HEK293T (cell line): ENCODE results near the gene NDUFS3.
A peak's percentile ranks its signal among the peaks of the same experiment; 100 is the strongest.

Experiments used
- CTCF ChIA-PET: fragments of 350-600 bp; formaldehyde crosslinking; extraction: SDS; loops from one replicate; lab custom pipeline; 2021; ENCODE audit warnings: antibody characterized with exemption, inconsistent platforms; lab: Yijun Ruan, JAX
- POLR2A ChIA-PET: fragments of 350-600 bp; formaldehyde crosslinking; extraction: SDS; loops from one replicate; lab custom pipeline; 2020; ENCODE audit warnings: antibody characterized with exemption, inconsistent platforms; lab: Yijun Ruan, JAX
- DNase-seq: peaks from one replicate; pipeline ENCODE4 v3.0.0; 2012; ENCODE audit warnings: mixed read lengths; ENCODE audit errors: extremely low spot score
- ARNT ChIP-seq: fragments of 450-650 bp; IDR thresholded peaks from 2 replicates; pipeline ENCODE4 v1.6.1; 2017; ENCODE audit warnings: mild to moderate bottlenecking
- BHLHE40 ChIP-seq: fragments of 450-650 bp; IDR thresholded peaks from 2 replicates; pipeline ENCODE4 v1.6.1; 2016; ENCODE audit warnings: mild to moderate bottlenecking, moderate library complexity, borderline replicate concordance
- CTBP1 ChIP-seq: fragments of 450-650 bp; IDR thresholded peaks from 2 replicates; pipeline ENCODE4 v1.6.1; 2016; ENCODE audit warnings: borderline replicate concordance
- ELF4 ChIP-seq: fragments of 450-650 bp; IDR thresholded peaks from 2 replicates; pipeline ENCODE4 v1.6.1; 2017; ENCODE audit warnings: antibody characterized with exemption
- FOXA1 ChIP-seq: fragments of 450-650 bp; IDR thresholded peaks from 2 replicates; pipeline ENCODE4 v1.6.1; 2016; ENCODE audit warnings: mild to moderate bottlenecking
- FOXK2 ChIP-seq: fragments of 450-650 bp; IDR thresholded peaks from 2 replicates; pipeline ENCODE4 v1.6.1; 2016; ENCODE audit warnings: mild to moderate bottlenecking
- FOXM1 ChIP-seq: fragments of 450-650 bp; IDR thresholded peaks from 2 replicates; pipeline ENCODE4 v1.6.1; 2017; ENCODE audit warnings: mild to moderate bottlenecking, borderline replicate concordance
- HDGF ChIP-seq: fragments of 450-650 bp; IDR thresholded peaks from 2 replicates; pipeline ENCODE4 v1.6.1; 2017; ENCODE audit warnings: antibody characterized with exemption, borderline replicate concordance
- LEF1 ChIP-seq: fragments of 450-650 bp; IDR thresholded peaks from 2 replicates; pipeline ENCODE4 v1.6.1; 2017; ENCODE audit warnings: mild to moderate bottlenecking, borderline replicate concordance
- NFRKB ChIP-seq: fragments of 450-650 bp; IDR thresholded peaks from 2 replicates; pipeline ENCODE4 v1.6.1; 2016; ENCODE audit warnings: mild to moderate bottlenecking, moderate library complexity
- SP1 ChIP-seq: fragments of 450-650 bp; IDR thresholded peaks from 2 replicates; pipeline ENCODE4 v1.6.1; 2017
- SUZ12 ChIP-seq: fragments of 450-650 bp; IDR thresholded peaks from 2 replicates; pipeline ENCODE4 v1.6.1; 2016; ENCODE audit warnings: mild to moderate bottlenecking
- TARDBP ChIP-seq: fragments of 450-650 bp; IDR thresholded peaks from 2 replicates; pipeline ENCODE4 v1.6.1; 2016
- ZNF384 ChIP-seq: fragments of 450-650 bp; IDR thresholded peaks from 2 replicates; pipeline ENCODE4 v1.6.1; 2016
- TF ChIP-seq, protein P1 (sequence below): fragments of 450-650 bp; IDR thresholded peaks from 2 replicates; pipeline ENCODE4 v1.6.1; 2016

Gene NDUFS3

DNA sequence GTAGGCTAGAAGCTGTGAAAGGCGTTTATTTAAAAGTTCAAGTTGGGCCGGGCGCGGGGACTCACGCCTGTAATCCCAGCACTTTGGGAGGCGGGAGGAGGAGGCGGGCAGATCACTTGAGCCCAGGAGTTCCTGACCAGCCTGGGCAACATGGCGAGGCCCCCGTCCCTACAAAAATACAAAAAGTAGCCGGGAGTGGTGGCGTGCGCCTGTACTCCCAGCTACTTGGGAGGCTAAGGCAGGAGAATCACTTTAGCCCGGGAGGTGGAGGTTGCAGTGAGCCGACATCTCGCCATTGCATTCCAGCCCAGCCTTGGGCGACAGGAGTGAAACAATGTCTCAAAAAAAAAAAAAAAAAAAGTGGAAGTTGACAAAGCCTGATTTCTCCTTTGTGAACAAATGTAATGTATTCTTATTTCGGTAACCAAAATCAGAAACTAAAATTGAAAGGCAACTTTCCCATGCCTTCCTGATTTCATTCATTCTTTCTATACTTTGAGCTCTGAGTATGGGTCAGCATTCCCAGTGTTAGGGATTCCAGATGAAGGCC lies 12.7 kb upstream of the NDUFS3 start:
- TF ChIP-seq CTBP1 = no peak
- TF ChIP-seq TARDBP = no peak
- TF ChIP-seq ZNF384 = peak; percentile 72
- TF ChIP-seq HDGF = no peak
- CTCF ChIA-PET = interaction anchor here (0.9 to 1.0 kb wide), 3 partner anchors 13 to 51 kb away, joined by 3 to 4 read pairs (median 4); no protein-coding TSS in a partner anchor
- no peak for DNase-seq
- POLR2A ChIA-PET = interaction anchor here (2.2 to 3.3 kb wide), 3 partner anchors 11 to 14 kb away, joined by 7 to 20 read pairs (median 18); partner anchors contain the start of genes CELF1, KBTBD4 and NDUFS3

DNA sequence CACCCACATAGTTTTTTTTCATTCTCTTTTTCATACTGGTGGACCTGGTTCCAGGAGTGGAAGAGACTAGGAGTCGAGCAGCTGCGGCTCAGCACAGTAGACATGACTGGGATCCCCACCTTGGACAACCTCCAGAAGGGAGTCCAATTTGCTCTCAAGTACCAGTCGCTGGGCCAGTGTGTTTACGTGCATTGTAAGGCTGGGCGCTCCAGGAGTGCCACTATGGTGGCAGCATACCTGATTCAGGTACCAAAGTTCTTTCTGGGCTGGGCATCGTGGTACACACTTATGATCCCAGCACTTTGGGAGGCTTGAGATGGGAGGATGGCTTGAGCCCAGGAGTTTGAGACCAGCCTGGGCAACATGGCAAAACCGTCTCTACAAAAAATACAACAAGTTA lies 9.2 kb upstream of the NDUFS3 start:
- ChIA-PET CTCF (no interaction called here), POLR2A (interaction anchor here (1.5 kb wide), 1 partner anchor 9 kb away, joined by 4 read pairs; the partner anchor contains the start of genes KBTBD4 and NDUFS3)
- TF ChIP-seq CTBP1 = no peak
- no peak for TF ChIP-seq HDGF
- no peak for TF ChIP-seq FOXM1
- no peak for TF ChIP-seq ZNF384
- no peak for TF ChIP-seq ARNT
- no peak for DNase-seq

DNA sequence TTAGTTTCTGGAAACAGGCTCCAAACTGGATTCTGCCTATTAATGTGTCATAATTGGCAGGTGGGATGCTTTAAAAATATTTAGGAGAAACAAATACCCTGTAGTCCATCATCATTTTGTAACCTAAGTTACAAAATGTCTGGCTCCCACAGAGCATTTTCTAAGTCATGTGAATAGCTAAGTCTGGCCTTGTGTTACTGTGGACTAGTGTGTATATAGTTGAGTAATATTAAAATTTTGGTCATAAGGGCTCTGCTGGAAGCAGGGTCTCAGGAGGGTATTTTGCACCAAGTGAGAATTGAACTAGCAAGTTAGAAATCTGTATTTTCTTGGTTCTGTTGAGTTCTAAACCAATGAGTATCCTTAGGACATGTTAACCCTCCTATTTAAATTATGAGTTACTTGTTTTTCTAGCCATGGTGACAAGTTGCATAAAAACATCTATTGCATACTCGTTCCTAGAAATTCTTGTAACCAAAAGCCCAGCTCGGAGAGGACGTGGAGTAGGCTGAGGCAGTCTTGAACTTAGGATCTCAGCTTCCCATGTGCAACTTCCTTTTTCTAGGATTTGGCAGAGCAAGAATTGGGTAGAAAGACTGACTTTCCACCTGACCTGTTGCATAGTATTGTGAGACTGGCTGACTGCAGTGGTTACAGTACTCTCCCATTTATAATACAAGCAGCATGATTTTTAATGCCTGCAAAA lies 8.1 kb upstream of the NDUFS3 start:
- DNase-seq = no peak
- ChIA-PET POLR2A (no interaction called here), CTCF (no interaction called here)

DNA sequence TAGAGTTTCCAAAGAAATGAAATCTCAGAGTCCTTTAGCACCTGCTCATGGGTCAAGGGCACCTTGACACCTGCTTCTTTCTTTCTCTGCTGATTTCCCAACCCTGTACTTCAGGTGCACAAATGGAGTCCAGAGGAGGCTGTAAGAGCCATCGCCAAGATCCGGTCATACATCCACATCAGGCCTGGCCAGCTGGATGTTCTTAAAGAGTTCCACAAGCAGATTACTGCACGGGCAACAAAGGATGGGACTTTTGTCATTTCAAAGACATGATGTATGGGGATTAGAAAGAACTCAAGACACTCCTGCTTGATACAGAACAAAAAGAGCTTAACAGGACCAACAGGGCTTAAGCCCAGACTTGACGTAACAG lies 7.5 kb upstream of the NDUFS3 start:
- no peak for TF ChIP-seq HDGF
- TF ChIP-seq BHLHE40 = no peak
- TF ChIP-seq NFRKB = no peak
- no peak for TF ChIP-seq LEF1
- TF ChIP-seq FOXA1 = no peak
- TF ChIP-seq ZNF384 = no peak
- TF ChIP-seq ELF4 = no peak
- ChIA-PET CTCF (no interaction called here), POLR2A (no interaction called here)
- DNase-seq = no peak

More for the DNA sequence above, 8.1 kb upstream of the NDUFS3 start:
- TF ChIP-seq SUZ12 (no peak), NFRKB (no peak), CTBP1 (no peak), ARNT (no peak), TARDBP (no peak)

DNA sequence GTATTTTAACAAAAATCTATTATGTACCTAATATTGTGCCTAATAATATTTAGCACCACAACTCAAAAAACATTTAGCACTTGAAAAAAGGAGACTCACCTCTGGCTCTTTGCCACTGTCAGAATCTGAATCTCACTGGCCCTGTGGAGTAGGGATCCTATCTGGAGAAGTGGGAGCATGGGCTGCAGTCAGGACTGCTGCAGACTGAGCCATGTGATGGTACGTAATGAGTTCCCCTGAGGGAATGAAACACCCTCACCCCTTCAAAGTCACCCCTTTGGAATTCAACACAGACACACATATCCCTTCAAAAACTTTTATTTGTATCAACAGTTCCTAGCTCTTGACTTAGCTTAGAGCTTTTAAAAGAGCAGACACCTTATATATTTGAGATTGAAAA lies 7.0 kb upstream of the NDUFS3 start:
- DNase-seq = no peak
- POLR2A ChIA-PET = no interaction called here
- CTCF ChIA-PET = no interaction called here
- TF ChIP-seq ELF4 = no peak
- TF ChIP-seq ARNT = no peak
- no peak for TF ChIP-seq FOXA1
- TF ChIP-seq HDGF = no peak

DNA sequence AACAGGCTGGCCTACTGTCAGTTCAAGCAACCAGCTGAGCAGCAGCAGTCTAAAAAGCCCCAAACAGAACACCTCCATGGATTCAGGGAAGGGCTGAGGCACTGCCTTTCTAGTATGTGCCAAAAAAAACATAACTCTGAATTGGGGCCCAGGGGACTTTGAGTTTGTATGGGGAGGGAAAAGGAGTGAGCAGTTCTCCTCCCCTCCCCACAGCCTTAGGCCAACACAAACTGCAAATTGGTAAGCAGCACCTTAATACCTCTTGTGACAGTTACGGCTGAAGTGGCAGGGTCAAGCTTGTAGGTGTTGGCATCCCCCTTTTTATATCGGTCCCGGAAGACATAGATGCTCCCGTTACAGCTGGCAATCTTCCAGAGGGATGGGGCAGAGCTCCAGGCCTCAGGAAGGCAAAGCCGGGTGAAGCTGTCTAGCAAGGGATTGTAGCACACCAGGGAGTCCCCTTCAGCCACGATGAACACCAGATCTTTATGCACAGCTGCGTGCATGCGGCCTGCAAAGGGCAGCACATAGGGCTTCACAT lies 6.1 kb upstream of the NDUFS3 start:
- POLR2A ChIA-PET = no interaction called here
- DNase-seq = no peak
- TF ChIP-seq BHLHE40 = no peak
- no peak for TF ChIP-seq FOXA1
- no peak for TF ChIP-seq ELF4
- TF ChIP-seq FOXK2 = no peak
- TF ChIP-seq, protein P1, sequence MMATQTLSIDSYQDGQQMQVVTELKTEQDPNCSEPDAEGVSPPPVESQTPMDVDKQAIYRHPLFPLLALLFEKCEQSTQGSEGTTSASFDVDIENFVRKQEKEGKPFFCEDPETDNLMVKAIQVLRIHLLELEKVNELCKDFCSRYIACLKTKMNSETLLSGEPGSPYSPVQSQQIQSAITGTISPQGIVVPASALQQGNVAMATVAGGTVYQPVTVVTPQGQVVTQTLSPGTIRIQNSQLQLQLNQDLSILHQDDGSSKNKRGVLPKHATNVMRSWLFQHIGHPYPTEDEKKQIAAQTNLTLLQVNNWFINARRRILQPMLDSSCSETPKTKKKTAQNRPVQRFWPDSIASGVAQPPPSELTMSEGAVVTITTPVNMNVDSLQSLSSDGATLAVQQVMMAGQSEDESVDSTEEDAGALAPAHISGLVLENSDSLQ = no peak
- no peak for TF ChIP-seq LEF1
- TF ChIP-seq SP1 = no peak
- no peak for TF ChIP-seq TARDBP
- TF ChIP-seq ARNT = no peak
- TF ChIP-seq HDGF = no peak
- no peak for TF ChIP-seq FOXM1
- CTCF ChIA-PET = no interaction called here

DNA sequence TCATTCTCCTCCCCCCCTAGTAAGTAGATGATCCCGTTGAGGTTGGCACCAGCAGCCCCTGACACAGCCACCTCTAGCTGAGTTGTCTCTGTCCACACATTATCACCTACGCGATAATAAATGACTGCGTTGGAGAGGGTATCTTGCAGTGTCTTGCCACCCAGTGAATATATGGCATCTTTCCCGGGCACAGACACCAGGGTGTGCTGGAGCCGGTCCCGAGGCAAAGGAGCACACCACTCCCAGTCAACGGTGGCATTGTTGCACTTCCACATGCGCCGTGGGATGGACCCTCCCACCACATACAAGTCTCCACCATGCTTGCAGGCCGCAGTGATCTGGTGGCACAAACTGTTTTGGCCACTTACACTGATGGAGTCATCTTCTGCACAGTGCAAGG lies 5.6 kb upstream of the NDUFS3 start:
- POLR2A ChIA-PET = interaction anchor here (1.2 kb wide), 1 partner anchor 8 kb away, joined by 8 read pairs; the partner anchor contains the start of gene PTPMT1
- no peak for TF ChIP-seq SUZ12
- no peak for TF ChIP-seq HDGF
- TF ChIP-seq, protein P1 = no peak
- TF ChIP-seq FOXM1 = no peak
- TF ChIP-seq ARNT = no peak
- TF ChIP-seq CTBP1 = no peak
- no peak for TF ChIP-seq TARDBP
- no peak for TF ChIP-seq ZNF384
- TF ChIP-seq LEF1 = no peak
- no peak for TF ChIP-seq FOXA1
- TF ChIP-seq BHLHE40 = no peak
- TF ChIP-seq NFRKB = no peak
- TF ChIP-seq SP1 = no peak
- DNase-seq = no peak
- CTCF ChIA-PET = no interaction called here
